ENCODE results near the gene RNF111. TPM values are rescaled to one million over a fixed set of nuclear protein-coding genes. Genes with fewer than 3 reads are reported as not detected.

The RNF111 gene
- polyA plus RNA-seq, 1 donor (not counting 4 experiments of a cell fraction or from before 2014, with no cell fraction given) = 27.4 TPM

DNA sequence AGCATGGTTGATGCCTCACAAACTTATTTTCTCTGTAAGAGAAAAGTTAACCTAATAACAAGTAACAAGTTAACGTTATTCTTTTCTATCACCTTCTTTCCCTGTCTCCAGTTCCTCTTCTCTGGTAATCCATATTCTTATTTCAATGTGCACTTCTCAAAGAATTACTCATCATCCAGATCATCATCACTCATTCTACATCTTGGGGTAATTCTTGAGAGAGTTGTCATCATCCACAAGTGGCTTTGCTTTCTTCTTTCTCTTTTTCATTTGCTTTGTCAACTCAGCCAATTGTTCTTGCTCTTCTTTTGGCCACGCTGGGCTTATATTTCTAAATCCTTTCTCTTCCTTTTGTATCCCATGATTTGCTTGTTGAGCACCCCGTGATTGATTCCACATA lies 20.8 kb upstream of the RNF111 start:
- Histone ChIP-seq H3K79me2 (ENCODE audit: control insufficient read depth, insufficient read depth, low read length) (no peaks in the 10 kb centered on the region), H3K27ac (ENCODE audit: control insufficient read depth, insufficient read depth, low read length) (no peak overlapping the region), H3K4me1 (ENCODE audit: control insufficient read depth, extremely low read depth, insufficient read depth, low read length) (peaks cover 16% of the 10 kb centered on the region), H4K20me1 (ENCODE audit: control insufficient read depth, extremely low read depth, insufficient read depth, low read length) (no peaks in the 10 kb centered on the region), H3K4me2 (ENCODE audit: control insufficient read depth, extremely low read depth, insufficient read depth, low read depth, low read length) (peak overlapping the region; percentile 26), H3K9me3 (ENCODE audit: control insufficient read depth, low read depth, low read length) (no peaks in the 10 kb centered on the region), H3K9me1 (ENCODE audit: control insufficient read depth, extremely low read depth, insufficient read depth, low read length) (no peaks in the 10 kb centered on the region), H3K27me3 (ENCODE audit: control insufficient read depth, extremely low read depth, insufficient read depth, low read length) (no peaks in the 10 kb centered on the region), H3K9ac (ENCODE audit: control insufficient read depth, extremely low read depth, insufficient read depth, low read length) (no peak overlapping the region), H3K4me3 (ENCODE audit: control insufficient read depth in 2 of 3, extremely low read depth in 1 of 3, insufficient read depth in 2 of 3, low read depth in 1 of 3, low read length in 3 of 3) (no peak overlapping the region), H2AFZ (ENCODE audit: control insufficient read depth, low read length) (no peak overlapping the region), H3K36me3 (ENCODE audit: control insufficient read depth in 2 of 2, extremely low read depth in 1 of 2, insufficient read depth in 2 of 2, low read length in 2 of 2) (no peaks in the 10 kb centered on the region)
- DNase-seq (ENCODE audit: low read depth, low spot score) = no peak
- dilution Hi-C loops (cut with MboI; ENCODE audit: extremely low pct_ligation_motif_present, low sequenced_read_pairs) = no loop called here
- no peak for TF ChIP-seq EZH2 (IDR thresholded peaks at IDR 0.05; ENCODE audit: low read length)
- TF ChIP-seq, protein P1, sequence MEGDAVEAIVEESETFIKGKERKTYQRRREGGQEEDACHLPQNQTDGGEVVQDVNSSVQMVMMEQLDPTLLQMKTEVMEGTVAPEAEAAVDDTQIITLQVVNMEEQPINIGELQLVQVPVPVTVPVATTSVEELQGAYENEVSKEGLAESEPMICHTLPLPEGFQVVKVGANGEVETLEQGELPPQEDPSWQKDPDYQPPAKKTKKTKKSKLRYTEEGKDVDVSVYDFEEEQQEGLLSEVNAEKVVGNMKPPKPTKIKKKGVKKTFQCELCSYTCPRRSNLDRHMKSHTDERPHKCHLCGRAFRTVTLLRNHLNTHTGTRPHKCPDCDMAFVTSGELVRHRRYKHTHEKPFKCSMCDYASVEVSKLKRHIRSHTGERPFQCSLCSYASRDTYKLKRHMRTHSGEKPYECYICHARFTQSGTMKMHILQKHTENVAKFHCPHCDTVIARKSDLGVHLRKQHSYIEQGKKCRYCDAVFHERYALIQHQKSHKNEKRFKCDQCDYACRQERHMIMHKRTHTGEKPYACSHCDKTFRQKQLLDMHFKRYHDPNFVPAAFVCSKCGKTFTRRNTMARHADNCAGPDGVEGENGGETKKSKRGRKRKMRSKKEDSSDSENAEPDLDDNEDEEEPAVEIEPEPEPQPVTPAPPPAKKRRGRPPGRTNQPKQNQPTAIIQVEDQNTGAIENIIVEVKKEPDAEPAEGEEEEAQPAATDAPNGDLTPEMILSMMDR (optimal IDR thresholded peaks at IDR 0.05 in 1 of 3, IDR thresholded peaks at IDR 0.05 in 1 of 3, conservative IDR thresholded peaks at IDR 0.05 in 1 of 3; ENCODE audit: extremely low read depth in 1 of 3, insufficient read depth in 2 of 3, low read length in 3 of 3) = no peak
- no peak for FAIRE-seq

DNA sequence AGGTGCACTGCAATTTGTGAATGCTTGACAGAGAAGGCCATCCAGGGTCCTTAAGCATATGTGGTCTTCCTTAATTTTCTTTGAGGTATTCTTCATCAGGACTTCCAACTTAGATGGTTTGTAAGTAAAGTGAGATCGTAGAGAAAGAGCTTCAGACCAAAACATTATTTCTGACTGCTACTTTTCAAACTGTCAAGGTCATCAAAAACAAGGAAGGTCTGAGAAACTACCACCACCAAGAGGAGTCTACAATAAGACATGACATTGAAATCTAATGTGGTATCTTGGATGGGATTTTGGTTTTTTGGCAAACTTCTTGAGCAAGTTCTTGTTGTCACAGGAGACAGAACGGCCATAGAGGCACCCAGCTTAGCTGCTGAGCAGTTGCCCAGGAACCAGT lies 20.0 kb upstream of the RNF111 start:
- Histone ChIP-seq H3K9me3 (ENCODE audit: control insufficient read depth, low read depth, low read length) (no peaks in the 10 kb centered on the region), H4K20me1 (ENCODE audit: control insufficient read depth, extremely low read depth, insufficient read depth, low read length) (no peaks in the 10 kb centered on the region), H3K9ac (ENCODE audit: control insufficient read depth, extremely low read depth, insufficient read depth, low read length) (no peak overlapping the region), H3K36me3 (ENCODE audit: control insufficient read depth in 2 of 2, extremely low read depth in 1 of 2, insufficient read depth in 2 of 2, low read length in 2 of 2) (no peaks in the 10 kb centered on the region), H3K27me3 (ENCODE audit: control insufficient read depth, extremely low read depth, insufficient read depth, low read length) (no peaks in the 10 kb centered on the region), H3K79me2 (ENCODE audit: control insufficient read depth, insufficient read depth, low read length) (no peaks in the 10 kb centered on the region), H3K27ac (ENCODE audit: control insufficient read depth, insufficient read depth, low read length) (no peak overlapping the region), H3K9me1 (ENCODE audit: control insufficient read depth, extremely low read depth, insufficient read depth, low read length) (no peaks in the 10 kb centered on the region), H3K4me1 (ENCODE audit: control insufficient read depth, extremely low read depth, insufficient read depth, low read length) (peaks cover 16% of the 10 kb centered on the region), H3K4me3 (ENCODE audit: control insufficient read depth in 2 of 3, extremely low read depth in 1 of 3, insufficient read depth in 2 of 3, low read depth in 1 of 3, low read length in 3 of 3) (no peak overlapping the region), H3K4me2 (ENCODE audit: control insufficient read depth, extremely low read depth, insufficient read depth, low read depth, low read length) (no peak overlapping the region), H2AFZ (ENCODE audit: control insufficient read depth, low read length) (no peak overlapping the region)
- dilution Hi-C loops (cut with MboI; ENCODE audit: extremely low pct_ligation_motif_present, low sequenced_read_pairs) = no loop called here
- TF ChIP-seq, protein P1 (optimal IDR thresholded peaks at IDR 0.05 in 1 of 3, IDR thresholded peaks at IDR 0.05 in 1 of 3, conservative IDR thresholded peaks at IDR 0.05 in 1 of 3; ENCODE audit: extremely low read depth in 1 of 3, insufficient read depth in 2 of 3, low read length in 3 of 3) = no peak
- TF ChIP-seq EZH2 (IDR thresholded peaks at IDR 0.05; ENCODE audit: low read length) = no peak
- FAIRE-seq (no peak), DNase-seq (ENCODE audit: low read depth, low spot score) (no peak)
